NOMO-1 treated with DMSO at 0.1 percent for 48 hours (cell line): ENCODE data around the gene ARHGAP40.

ENCODE experiments used
- DNase-seq: peaks from one replicate; lab custom pipeline; 2025; ENCODE audit not compliant: unreplicated experiment; lab: John Stamatoyannopoulos, UW

The ARHGAP40 gene

GRCh38 chr20:38617011-38617829, 15.6 kb downstream of the ARHGAP40 start:
- no peak for DNase-seq

GRCh38 chr20:38617830-38618196, 16.2 kb downstream of the ARHGAP40 start:
- no peak for DNase-seq

GRCh38 chr20:38620441-38620840, 18.8 kb downstream of the ARHGAP40 start:
- DNase-seq = no peak

GRCh38 chr20:38623061-38623460, 21.5 kb downstream of the ARHGAP40 start:
- no peak for DNase-seq

- no peak for DNase-seq
Observed at GRCh38 chr20:38624084-38624483, 22.5 kb downstream of the ARHGAP40 start.

GRCh38 chr20:38625896-38626295, 24.3 kb downstream of the ARHGAP40 start:
- no peak for DNase-seq

- DNase-seq = no peak
Observed at GRCh38 chr20:38626921-38627659, 25.5 kb downstream of the ARHGAP40 start.

GRCh38 chr20:38628580-38629470, 27.2 kb downstream of the ARHGAP40 start:
- no peak for DNase-seq

GRCh38 chr20:38629979-38630378, 28.4 kb downstream of the ARHGAP40 start:
- DNase-seq = no peak

GRCh38 chr20:38630727-38631126, 29.1 kb downstream of the ARHGAP40 start:
- DNase-seq = no peak

- DNase-seq = no peak
Observed at GRCh38 chr20:38631155-38632022, 29.8 kb downstream of the ARHGAP40 start.

GRCh38 chr20:38633577-38634093, 32.0 kb downstream of the ARHGAP40 start:
- DNase-seq = peak; percentile 56

GRCh38 chr20:38635721-38636288, 34.2 kb downstream of the ARHGAP40 start:
- DNase-seq = no peak

GRCh38 chr20:38640521-38640920, 38.9 kb downstream of the ARHGAP40 start:
- no peak for DNase-seq

- DNase-seq = no peak
Observed at GRCh38 chr20:38642498-38642897, 40.9 kb downstream of the ARHGAP40 start.

GRCh38 chr20:38644588-38645260, 43.1 kb downstream of the ARHGAP40 start:
- no peak for DNase-seq

GRCh38 chr20:38645351-38645750, 43.7 kb downstream of the ARHGAP40 start:
- DNase-seq = no peak

GRCh38 chr20:38645980-38646858, 44.6 kb downstream of the ARHGAP40 start:
- DNase-seq = peak; percentile 82
